ENCODE results near the gene LRRC34.

DNA sequence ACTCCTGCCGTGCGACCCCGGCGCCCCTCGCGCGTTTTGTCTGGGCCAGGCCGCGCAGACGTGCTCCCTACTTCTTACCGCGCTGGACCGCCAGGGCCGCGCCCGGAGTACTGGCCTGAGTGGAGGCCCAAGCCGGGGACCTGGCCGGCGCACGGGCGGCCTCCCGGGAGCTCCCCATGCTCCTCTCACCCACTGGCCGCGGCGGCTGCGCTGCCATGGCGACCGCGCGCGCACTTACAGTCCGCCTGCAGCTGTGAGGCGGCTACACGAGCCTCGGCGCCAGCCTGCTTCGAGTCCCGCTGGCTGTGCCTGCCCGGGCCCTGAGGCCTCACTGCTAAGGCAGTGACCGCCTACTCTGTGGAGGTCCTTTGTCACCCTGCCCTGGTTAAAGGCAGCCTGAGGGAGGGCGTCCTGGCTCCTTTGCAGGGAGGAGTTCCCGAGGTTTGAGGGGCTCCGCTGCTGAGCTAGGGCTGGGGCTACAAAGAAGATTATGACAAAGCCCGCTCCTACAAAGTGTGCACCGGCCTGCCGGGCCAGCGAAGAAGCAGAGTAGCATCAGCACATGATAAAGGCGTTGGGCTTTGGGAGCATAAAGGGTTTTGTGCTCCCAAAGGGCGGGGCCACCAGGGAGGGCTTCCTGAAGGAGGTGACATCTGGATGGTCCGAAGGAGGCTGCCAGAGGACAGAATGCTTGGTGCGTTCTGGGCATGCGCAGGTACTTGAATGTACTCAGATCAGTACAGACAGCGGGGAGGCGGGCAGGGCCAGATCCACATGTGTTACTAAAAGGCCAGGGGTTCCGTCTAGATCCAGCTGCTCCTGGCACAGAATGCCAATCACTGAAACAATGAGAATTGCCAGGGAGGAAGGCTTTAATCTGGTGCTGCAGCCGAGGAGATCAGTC is at the start of gene LRRC34, which contains the start of gene LRRIQ4:
- TF ChIP-seq, protein P1, sequence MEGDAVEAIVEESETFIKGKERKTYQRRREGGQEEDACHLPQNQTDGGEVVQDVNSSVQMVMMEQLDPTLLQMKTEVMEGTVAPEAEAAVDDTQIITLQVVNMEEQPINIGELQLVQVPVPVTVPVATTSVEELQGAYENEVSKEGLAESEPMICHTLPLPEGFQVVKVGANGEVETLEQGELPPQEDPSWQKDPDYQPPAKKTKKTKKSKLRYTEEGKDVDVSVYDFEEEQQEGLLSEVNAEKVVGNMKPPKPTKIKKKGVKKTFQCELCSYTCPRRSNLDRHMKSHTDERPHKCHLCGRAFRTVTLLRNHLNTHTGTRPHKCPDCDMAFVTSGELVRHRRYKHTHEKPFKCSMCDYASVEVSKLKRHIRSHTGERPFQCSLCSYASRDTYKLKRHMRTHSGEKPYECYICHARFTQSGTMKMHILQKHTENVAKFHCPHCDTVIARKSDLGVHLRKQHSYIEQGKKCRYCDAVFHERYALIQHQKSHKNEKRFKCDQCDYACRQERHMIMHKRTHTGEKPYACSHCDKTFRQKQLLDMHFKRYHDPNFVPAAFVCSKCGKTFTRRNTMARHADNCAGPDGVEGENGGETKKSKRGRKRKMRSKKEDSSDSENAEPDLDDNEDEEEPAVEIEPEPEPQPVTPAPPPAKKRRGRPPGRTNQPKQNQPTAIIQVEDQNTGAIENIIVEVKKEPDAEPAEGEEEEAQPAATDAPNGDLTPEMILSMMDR (IDR thresholded peaks at IDR 0.05; ENCODE audit: poor library complexity): no peak
- no peak for TF ChIP-seq EZH2 (IDR thresholded peaks at IDR 0.05; ENCODE audit: borderline replicate concordance)
